Coronary artery (tissue), 2 donors: Measurements from ENCODE around the gene ST6GALNAC3.

Experiments
- DNase-seq: peaks from one replicate; pipeline ENCODE4 v3.0.0-alpha.2; 2017; ENCODE audit warnings: low spot score
- H3K27ac ChIP-seq, 2 donors: fragments of 200-600 bp; sonication (generic); one replicate each; pipeline ENCODE4 v1.5.1; 2016 to 2019
- H3K4me3 ChIP-seq: fragments of 200-600 bp; sonication (generic); 2 replicates; pipeline ENCODE4 v1.5.1; 2016; ENCODE audit warnings: mild to moderate bottlenecking, moderate library complexity
- CTCF ChIP-seq: fragments of 200-600 bp; sonication (generic); IDR thresholded peaks from one replicate; pipeline ENCODE4 v1.5.1; 2019; ENCODE audit warnings: antibody characterized with exemption

The ST6GALNAC3 gene

GRCh38 chr1:76128096-76128495 lies 53.5 kb downstream of the ST6GALNAC3 start:
- DNase-seq: no peak
- TF ChIP-seq CTCF: no peak
- H3K4me3 ChIP-seq: no peak overlapping the region
- H3K27ac ChIP-seq: no peak overlapping the region

GRCh38 chr1:76129731-76130130 lies 55.2 kb downstream of the ST6GALNAC3 start:
- no peak for TF ChIP-seq CTCF
- Histone ChIP-seq H3K27ac (no peak overlapping the region), H3K4me3 (no peak overlapping the region)
- no peak for DNase-seq

GRCh38 chr1:76130992-76131391 lies 56.4 kb downstream of the ST6GALNAC3 start:
- no peak for DNase-seq
- no peak for TF ChIP-seq CTCF
- no peak overlapping the region for H3K4me3 ChIP-seq
- no peak overlapping the region for H3K27ac ChIP-seq

- TF ChIP-seq CTCF: no peak
- Histone ChIP-seq H3K27ac (no peak overlapping the region), H3K4me3 (no peak overlapping the region)
- no peak for DNase-seq
These were observed 59.4 kb downstream of the ST6GALNAC3 start for GRCh38 chr1:76133977-76134376.

- Histone ChIP-seq H3K27ac (no peak overlapping the region), H3K4me3 (no peak overlapping the region)
- TF ChIP-seq CTCF: no peak
- no peak for DNase-seq
These were observed 61.3 kb downstream of the ST6GALNAC3 start for GRCh38 chr1:76135835-76136234.

- TF ChIP-seq CTCF: no peak
- Histone ChIP-seq H3K4me3 (no peak overlapping the region), H3K27ac (peak overlapping the region in 1 of 2 donors; percentile 59)
- DNase-seq: no peak
These were observed 62.3 kb downstream of the ST6GALNAC3 start for GRCh38 chr1:76136894-76137293.

- Histone ChIP-seq H3K27ac (peak overlapping the region in 1 of 2 donors; percentile 59), H3K4me3 (no peak overlapping the region)
- TF ChIP-seq CTCF: no peak
- no peak for DNase-seq
These were observed 63.2 kb downstream of the ST6GALNAC3 start for GRCh38 chr1:76137746-76138145.
